H1 (cell line): Measurements from ENCODE around the gene UMAD1. TPM values are rescaled to one million over a fixed set of nuclear protein-coding genes. Genes with fewer than 3 reads are reported as not detected.

Source experiments
- CTCF ChIA-PET: fragments of 300-600 bp; sonication (Branson Sonifier 250); formaldehyde crosslinking; loops from one replicate; lab custom pipeline; 2021; ENCODE audit not compliant: partially characterized antibody; lab: Charles Lee
- POLR2A ChIA-PET: fragments of 300-600 bp; sonication (Branson Sonifier 250); formaldehyde crosslinking; loops from one replicate; lab custom pipeline; 2021; ENCODE audit warnings: inconsistent platforms; ENCODE audit not compliant: partially characterized antibody; lab: Charles Lee
- DNase-seq, 2 experiments: peaks; one replicate each; pipeline versions ENCODE4 v3.0.0 to v3.0.0-alpha.2; 2010 to 2022; ENCODE audit warnings: low spot score in 2 of 2, low read depth in 1 of 2, mixed read lengths in 1 of 2
- FAIRE-seq: peaks from 2 replicates; lab custom pipeline; 2011; peaks lifted over from hg19 to GRCh38; lab: Jason Lieb, UNC
- H2AFZ ChIP-seq: 2 replicates; pipeline ENCODE4 v1.8.1; 2012; ENCODE audit warnings: low read length, inconsistent platforms
- H2AK5ac ChIP-seq: 2 replicates; pipeline ENCODE4 v1.6.1; 2013; ENCODE audit warnings: low read depth, low read length
- H2BK120ac ChIP-seq: replicated peaks from 2 replicates; pipeline ENCODE3; 2013; ENCODE audit warnings: low read depth, low read length, inconsistent platforms
- H2BK12ac ChIP-seq: 2 replicates; pipeline ENCODE4 v1.6.1; 2013; ENCODE audit warnings: low read depth, low read length
- H2BK15ac ChIP-seq: 2 replicates; pipeline ENCODE4 v1.6.1; 2013; ENCODE audit warnings: low read length
- H2BK20ac ChIP-seq: 2 replicates; pipeline ENCODE4 v1.6.1; 2013; ENCODE audit warnings: low read length
- H2BK5ac ChIP-seq: 2 replicates; pipeline ENCODE4 v1.6.1; 2013; ENCODE audit warnings: low read depth, low read length
- H3K14ac ChIP-seq: 2 replicates; pipeline ENCODE4 v1.6.1; 2013; ENCODE audit warnings: inconsistent platforms; ENCODE audit not compliant: insufficient read length
- H3K18ac ChIP-seq: 2 replicates; pipeline ENCODE4 v1.6.1; 2013; ENCODE audit warnings: low read length; ENCODE audit errors: extremely low read depth
- H3K23ac ChIP-seq: 2 replicates; pipeline ENCODE4 v1.6.1; 2013; ENCODE audit warnings: inconsistent platforms; ENCODE audit not compliant: insufficient read length
- H3K23me2 ChIP-seq: 2 replicates; pipeline ENCODE4 v1.6.1; 2013; ENCODE audit warnings: low read depth, low read length
- H3K27ac ChIP-seq: 2 replicates; pipeline ENCODE4 v1.6.1; 2011; ENCODE audit warnings: low read depth, low read length, inconsistent platforms
- H3K27me3 ChIP-seq, 4 experiments: replicated peaks in 1 of 4; 1 replicate in 1 of 4; 2 replicates in 3 of 4; pipeline versions ENCODE4 v1.6.1 to v1.8.1; 2011 to 2013; ENCODE audit warnings: low read length in 3 of 4, mild to moderate bottlenecking in 3 of 4, inconsistent platforms in 2 of 4, mixed read lengths in 2 of 4, moderate library complexity in 1 of 4; ENCODE audit not compliant: control insufficient read depth in 3 of 4, insufficient read depth in 3 of 4; ENCODE audit errors: extremely low read depth in 1 of 4
- H3K36me3 ChIP-seq, 4 experiments: 2 replicates each; pipeline versions ENCODE4 v1.6.1 to v1.8.1; 2011 to 2013; ENCODE audit warnings: mild to moderate bottlenecking in 4 of 4, low read length in 3 of 4, moderate library complexity in 2 of 4, control low read depth in 1 of 4, inconsistent platforms in 1 of 4; ENCODE audit not compliant: insufficient read depth in 4 of 4, control insufficient read depth in 2 of 4
- H3K4ac ChIP-seq: replicated peaks from 2 replicates; pipeline ENCODE3; 2013; ENCODE audit warnings: low read length, low read depth, mixed read lengths, inconsistent platforms; ENCODE audit not compliant: insufficient read length
- H3K4me1 ChIP-seq, 4 experiments: replicated peaks in 1 of 4; 1 replicate in 1 of 4; 2 replicates in 3 of 4; pipeline versions ENCODE4 v1.6.1 to v1.8.1; 2011 to 2013; ENCODE audit warnings: low read length in 3 of 4, inconsistent platforms in 2 of 4, mixed read lengths in 1 of 4; ENCODE audit not compliant: insufficient read depth in 4 of 4, control insufficient read depth in 3 of 4
- H3K4me2 ChIP-seq, 2 experiments: 2 replicates each; pipeline versions ENCODE4 v1.6.1 to v1.8.1; 2011 to 2013; ENCODE audit warnings: low read depth in 2 of 2, low read length in 2 of 2, control low read depth in 1 of 2, inconsistent platforms in 1 of 2, mild to moderate bottlenecking in 1 of 2; ENCODE audit not compliant: insufficient read depth in 1 of 2
- H3K4me3 ChIP-seq, 4 experiments: fragments of 200-600, 300-600 bp in 1 of 4; sonication (generic), shearing (Covaris generic), sonication (Bioruptor Twin) in 1 of 4; 2 replicates each; pipeline versions ENCODE4 v1.5.1 to v1.8.1; 2011 to 2016; ENCODE audit warnings: low read length in 4 of 4, low read depth in 3 of 4, control low read depth in 2 of 4, inconsistent platforms in 2 of 4, mild to moderate bottlenecking in 2 of 4, mixed read lengths in 1 of 4, moderate library complexity in 1 of 4; ENCODE audit not compliant: insufficient read depth in 2 of 4; ENCODE audit errors: extremely low read depth in 1 of 4
- H3K56ac ChIP-seq: replicated peaks from 2 replicates; pipeline ENCODE3; 2013; ENCODE audit warnings: low read depth, mild to moderate bottlenecking, mixed read lengths, low read length, inconsistent platforms; ENCODE audit not compliant: insufficient read length
- H3K79me1 ChIP-seq: 2 replicates; pipeline ENCODE4 v1.6.1; 2013; ENCODE audit warnings: low read depth, low read length, control low read depth
- H3K79me2 ChIP-seq, 2 experiments: 2 replicates each; pipeline versions ENCODE4 v1.6.1 to v1.8.1; 2012 to 2013; ENCODE audit warnings: low read length in 2 of 2, mild to moderate bottlenecking in 2 of 2, inconsistent platforms in 1 of 2; ENCODE audit not compliant: insufficient read depth in 2 of 2, control insufficient read depth in 1 of 2
- H3K9ac ChIP-seq, 4 experiments: replicated peaks in 1 of 4; 1 replicate in 1 of 4; 2 replicates in 3 of 4; pipeline versions ENCODE4 v1.6.1 to v1.8.1; 2011 to 2013; ENCODE audit warnings: low read depth in 3 of 4, low read length in 3 of 4, control low read depth in 2 of 4, mild to moderate bottlenecking in 2 of 4, moderate library complexity in 2 of 4, inconsistent platforms in 1 of 4; ENCODE audit errors: extremely low read depth in 1 of 4
- H3K9me3 ChIP-seq, 2 experiments: 2 replicates each; pipeline versions ENCODE4 v1.6.1 to v1.8.1; 2012 to 2013; ENCODE audit warnings: mild to moderate bottlenecking in 2 of 2, moderate library complexity in 2 of 2, control low read depth in 1 of 2, inconsistent platforms in 1 of 2, low read depth in 1 of 2, low read length in 1 of 2, mixed read lengths in 1 of 2; ENCODE audit not compliant: insufficient read depth in 2 of 2
- H4K20me1 ChIP-seq, 2 experiments: replicated peaks in 1 of 2; 2 replicates each; pipeline versions ENCODE3 to v1.8.1; 2011 to 2013; ENCODE audit warnings: inconsistent platforms in 2 of 2, low read length in 2 of 2, mild to moderate bottlenecking in 1 of 2; ENCODE audit not compliant: insufficient read depth in 2 of 2, control insufficient read depth in 1 of 2
- H4K5ac ChIP-seq: 2 replicates; pipeline ENCODE4 v1.6.1; 2013; ENCODE audit warnings: low read length, low read depth, mixed read lengths, inconsistent platforms; ENCODE audit not compliant: insufficient read length
- H4K8ac ChIP-seq: 2 replicates; pipeline ENCODE4 v1.8.0; 2013; ENCODE audit warnings: mild to moderate bottlenecking, moderate library complexity, low read length, inconsistent platforms; ENCODE audit not compliant: insufficient read depth; ENCODE audit errors: extremely low read depth
- H4K91ac ChIP-seq: replicated peaks from 2 replicates; pipeline ENCODE3; 2013; ENCODE audit warnings: low read length, mixed read lengths, inconsistent platforms; ENCODE audit not compliant: insufficient read length
- SP4 ChIP-seq: IDR thresholded peaks from 2 replicates; pipeline ENCODE4 v1.6.1; 2012; ENCODE audit warnings: low read length, inconsistent platforms
- SUZ12 ChIP-seq: fragments of 200-600 bp; sonication (generic); IDR thresholded peaks from 2 replicates; pipeline ENCODE4 v1.6.1; 2012; ENCODE audit warnings: mild to moderate bottlenecking, inconsistent platforms, low read length, moderate library complexity, mixed read lengths
- WGBS, 2 experiments: shearing (Covaris generic) in 1 of 2; methylation state at CpG; one replicate each; pipeline versions ENCODE4 v1.1.6 to v1.1.7; 2013 to 2015; ENCODE audit warnings: low lambda C conversion rate in 2 of 2, mixed read lengths in 2 of 2, inconsistent platforms in 1 of 2, low coverage in 1 of 2, missing lambda C conversion rate in 1 of 2; ENCODE audit not compliant: insufficient replicate concordance in 2 of 2, insufficient coverage in 1 of 2, insufficient read length in 1 of 2; ENCODE audit errors: extremely low coverage in 1 of 2, missing lambda C conversion rate in 1 of 2; 5-methylcytosine and 5-hydroxymethylcytosine counted together
- polyA plus RNA-seq, 7 experiments: library from polyadenylated mRNA; depleted of rRNA in 3 of 7; stranded (reverse) in 5 of 7; unstranded in 2 of 7; fragments of >200 nt in 5 of 7; fragments of 200-250 nt in 2 of 7; gene quantifications; 1 replicate in 5 of 7; 2 replicates in 1 of 7; 4 replicates in 1 of 7; pipeline versions ENCODE4 v1.2.1 to v1.2.3, GENCODE V29; 2011 to 2013; ENCODE audit warnings: missing spikeins in 2 of 7, mixed read lengths in 2 of 7
- total RNA-seq: library from RNA; stranded (reverse); fragmentation: NEBNext Ultra II Directional; extraction: Animal tissue kit (Norgen Biotek cat#: 25700); gene quantifications from 2 replicates; pipeline ENCODE4 v1.2.1, GENCODE V29; 2021

Gene UMAD1
- total and polyA plus RNA-seq, 2 of the 8 experiments (the other 6 are each of a cell fraction or from before 2014, with no cell fraction given) = 10.4 to 12.3 TPM

- no peak overlapping the region for H3K27ac ChIP-seq
- no peak overlapping the region for H2BK12ac ChIP-seq
- no peak overlapping the region for H2BK20ac ChIP-seq
- no peak overlapping the region for H2AK5ac ChIP-seq
- 81% methylated on average over 1 of the region's 1 CpG; no CpG with 5 or more reads in 1 of the 2 experiments for whole genome bisulfite sequencing, 2 experiments
- no peak overlapping the region for H3K23ac ChIP-seq
- H3K4ac ChIP-seq = no peak overlapping the region
- H3K9me3 ChIP-seq = no peaks in the 10 kb centered on the region
- no peaks in the 10 kb centered on the region for H3K23me2 ChIP-seq
- no peak overlapping the region for H4K8ac ChIP-seq
- POLR2A ChIA-PET = no interaction called here
- no peak overlapping the region for H3K56ac ChIP-seq
- no peak overlapping the region for H3K18ac ChIP-seq
- CTCF ChIA-PET = no interaction called here
- no peaks in the 10 kb centered on the region for H4K20me1 ChIP-seq
- H2AFZ ChIP-seq = no peak overlapping the region
- no peak for FAIRE-seq
- H2BK120ac ChIP-seq = no peak overlapping the region
- no peak overlapping the region for H3K4me3 ChIP-seq
- H2BK5ac ChIP-seq = no peak overlapping the region
- no peaks in the 10 kb centered on the region for H3K27me3 ChIP-seq
- TF ChIP-seq SUZ12 = no peak
- no peak for TF ChIP-seq SP4
- no peak for DNase-seq
- H3K4me2 ChIP-seq = no peak overlapping the region
- H3K9ac ChIP-seq = no peak overlapping the region
- no peak overlapping the region for H4K5ac ChIP-seq
- no peak overlapping the region for H3K14ac ChIP-seq
- H4K91ac ChIP-seq = no peak overlapping the region
- H3K79me2 ChIP-seq = no peaks in the 10 kb centered on the region
- no peak overlapping the region for H2BK15ac ChIP-seq
- no peaks in the 10 kb centered on the region for H3K79me1 ChIP-seq
- no peaks in the 10 kb centered on the region for H3K36me3 ChIP-seq
- H3K4me1 ChIP-seq = no peaks in the 10 kb centered on the region
These were observed 169.8 kb downstream of the UMAD1 start for GRCh38 chr7:7810380-7810779.
